ENCODE measurements around the gene MEIKIN.

The MEIKIN gene

DNA sequence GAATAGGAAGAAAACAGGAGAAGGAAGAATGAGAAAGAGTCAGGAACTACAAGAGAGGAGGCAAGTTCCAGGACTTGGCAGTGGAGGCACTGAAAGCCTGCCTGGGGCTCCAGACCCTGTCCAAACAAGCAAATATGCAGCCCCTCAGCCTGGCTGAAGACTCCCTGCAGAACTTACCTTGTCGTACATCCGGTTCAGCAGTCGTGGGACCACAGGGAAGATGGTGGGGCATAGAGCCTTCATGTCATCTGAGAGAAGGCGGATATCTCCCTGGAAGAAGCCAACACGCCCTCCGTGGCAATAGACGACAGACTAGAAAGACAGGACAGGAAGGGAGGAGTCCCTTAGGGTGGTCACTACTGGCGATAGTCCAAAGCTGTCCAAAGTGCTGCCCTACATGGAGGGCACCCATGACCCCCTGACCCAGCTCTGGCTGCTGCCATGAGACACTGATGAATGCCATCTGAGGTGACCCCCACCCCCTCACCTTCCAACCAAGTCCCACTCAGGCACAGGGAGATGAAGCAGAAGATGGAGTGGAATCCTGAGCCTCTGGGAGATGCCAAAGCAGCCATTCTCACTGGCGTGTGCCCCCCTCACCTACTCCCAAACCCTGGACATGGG is 27.7 kb upstream of the MEIKIN start:
- DNase-seq = no peak

GRCh38 chr5:131968396-131968954 is 23.0 kb upstream of the MEIKIN start:
- DNase-seq = no peak

DNA sequence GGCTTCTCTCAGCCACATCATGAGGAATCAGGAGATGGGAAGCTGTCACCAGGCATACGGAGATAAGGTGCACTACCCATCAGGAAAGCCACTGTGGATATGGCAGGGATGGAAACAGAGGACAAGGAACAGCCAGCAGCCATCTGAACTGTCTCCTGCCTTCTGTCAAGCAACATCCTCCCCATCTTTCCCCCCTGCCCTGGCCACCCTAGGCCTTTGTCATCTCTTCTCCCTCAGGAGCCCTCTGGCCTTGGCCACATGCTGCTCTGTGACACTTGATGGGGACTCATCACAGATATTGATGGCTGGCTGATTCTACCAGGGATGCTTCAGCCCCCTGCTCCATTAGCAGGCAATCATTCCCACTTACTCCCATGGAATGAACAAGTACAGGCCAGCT is 21.1 kb upstream of the MEIKIN start:
- no peak for DNase-seq

DNA sequence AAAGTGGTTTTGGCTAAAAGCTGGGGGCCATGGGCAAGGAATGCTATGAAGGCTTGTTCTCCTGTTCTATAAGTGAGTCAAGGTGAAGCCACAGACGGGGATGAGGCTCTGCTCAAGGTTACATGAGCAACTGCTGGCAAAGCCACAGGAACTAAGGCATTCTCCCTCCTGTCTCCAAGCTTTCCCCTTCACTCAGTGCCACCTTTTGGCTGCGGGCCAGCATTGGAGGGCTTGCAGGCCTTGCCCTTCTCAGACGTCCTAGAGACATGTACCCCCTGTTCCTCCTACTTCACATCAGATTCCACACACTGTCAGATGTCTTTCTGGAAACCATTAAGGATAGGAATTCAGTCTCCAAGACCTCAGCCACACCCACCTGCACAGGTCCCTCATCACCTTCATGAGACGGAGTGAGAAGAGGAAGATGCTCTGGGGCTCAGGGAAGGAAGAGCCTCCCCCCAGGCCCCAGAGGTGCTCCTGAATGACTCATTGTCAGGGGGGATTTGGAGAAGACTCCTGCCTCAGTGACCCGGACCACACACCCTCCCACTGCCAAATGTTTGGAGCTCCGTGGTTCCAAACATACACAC is 20.5 kb upstream of the MEIKIN start:
- no peak for DNase-seq

- DNase-seq = no peak
These were observed 14.4 kb upstream of the MEIKIN start for GRCh38 chr5:131959906-131960305.

GRCh38 chr5:131959136-131959535 is 13.7 kb upstream of the MEIKIN start:
- no peak for DNase-seq

DNA sequence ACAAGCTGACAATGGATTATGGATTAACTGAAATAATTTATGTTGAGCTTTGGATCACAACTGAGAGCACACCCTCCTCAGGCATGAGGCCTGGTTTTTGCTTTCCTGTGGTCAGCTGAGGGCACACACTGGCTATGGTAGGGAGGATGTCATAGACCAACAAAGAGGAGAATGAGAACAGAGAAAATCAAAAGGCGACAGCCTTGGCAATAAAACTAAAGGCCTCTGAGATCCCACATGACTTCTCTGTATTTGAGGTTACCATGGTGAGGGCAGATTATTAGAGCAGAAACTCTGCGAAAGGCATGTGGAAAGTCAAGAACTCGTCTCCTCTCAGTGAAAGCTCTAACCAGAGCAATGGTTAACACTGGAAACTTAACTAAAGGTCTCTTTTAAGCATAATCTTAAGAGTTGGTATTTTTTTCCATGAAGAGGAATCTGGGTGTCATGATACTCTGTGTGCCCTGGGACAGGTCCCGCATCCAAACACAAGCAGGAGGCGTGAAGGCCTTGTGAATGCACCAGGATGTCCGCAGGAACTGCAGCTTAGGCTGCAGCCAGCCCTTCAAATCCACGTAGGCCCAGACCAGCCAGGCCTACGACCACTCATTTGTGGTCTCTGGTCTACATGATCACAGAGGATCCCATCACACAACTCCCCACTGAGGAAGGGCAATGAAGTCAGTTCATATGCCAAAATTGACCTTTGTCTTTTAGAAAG is 12.4 kb upstream of the MEIKIN start:
- DNase-seq = no peak

DNA sequence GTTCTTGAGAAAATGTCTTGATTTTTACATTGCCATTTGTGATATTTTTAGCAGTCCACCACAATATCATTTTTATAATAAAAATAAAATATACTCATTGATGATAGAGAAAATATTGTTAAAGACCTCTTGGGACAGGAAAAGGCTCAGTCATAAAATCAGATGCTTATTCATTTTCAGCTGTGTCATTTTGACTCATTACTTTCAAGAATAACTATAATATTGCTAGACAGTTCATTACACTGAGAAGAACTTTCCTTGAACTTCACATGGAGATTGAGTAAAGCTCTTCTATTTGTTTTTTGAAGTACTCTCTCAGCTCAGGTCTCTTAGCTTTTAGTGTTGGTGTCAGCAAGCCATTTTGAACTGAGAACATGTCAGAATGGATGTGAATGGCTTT is 8.5 kb upstream of the MEIKIN start:
- DNase-seq = no peak

DNA sequence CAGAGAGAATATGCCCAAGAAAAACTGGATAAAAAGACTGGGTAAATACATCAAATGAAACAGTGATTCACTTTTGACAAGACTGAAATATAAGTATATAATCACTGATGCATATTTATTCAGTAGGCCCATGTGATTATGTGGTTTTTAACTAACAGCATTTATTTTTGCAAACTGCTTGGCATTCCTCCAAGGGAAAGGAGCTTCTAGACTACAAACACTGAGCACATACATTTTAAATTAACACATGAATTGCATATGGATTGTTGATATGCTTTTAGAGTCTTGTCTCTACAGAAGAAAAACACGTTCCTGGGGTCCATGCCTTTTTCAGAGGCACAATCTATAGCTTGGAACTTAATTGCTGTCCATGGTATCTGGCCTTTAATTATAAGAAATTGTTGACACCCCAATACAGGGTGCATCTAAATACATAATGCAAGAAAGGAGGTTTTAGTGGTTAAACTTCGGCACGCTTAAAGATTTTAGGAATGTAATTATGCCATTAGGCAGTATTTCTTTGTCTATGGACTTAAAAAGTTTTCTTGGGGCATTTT is 6.9 kb upstream of the MEIKIN start:
- DNase-seq = no peak

GRCh38 chr5:131950706-131951105 is 5.2 kb upstream of the MEIKIN start:
- no peak for DNase-seq

- DNase-seq = no peak
These were observed 2.0 kb upstream of the MEIKIN start for GRCh38 chr5:131947445-131947844.

DNA sequence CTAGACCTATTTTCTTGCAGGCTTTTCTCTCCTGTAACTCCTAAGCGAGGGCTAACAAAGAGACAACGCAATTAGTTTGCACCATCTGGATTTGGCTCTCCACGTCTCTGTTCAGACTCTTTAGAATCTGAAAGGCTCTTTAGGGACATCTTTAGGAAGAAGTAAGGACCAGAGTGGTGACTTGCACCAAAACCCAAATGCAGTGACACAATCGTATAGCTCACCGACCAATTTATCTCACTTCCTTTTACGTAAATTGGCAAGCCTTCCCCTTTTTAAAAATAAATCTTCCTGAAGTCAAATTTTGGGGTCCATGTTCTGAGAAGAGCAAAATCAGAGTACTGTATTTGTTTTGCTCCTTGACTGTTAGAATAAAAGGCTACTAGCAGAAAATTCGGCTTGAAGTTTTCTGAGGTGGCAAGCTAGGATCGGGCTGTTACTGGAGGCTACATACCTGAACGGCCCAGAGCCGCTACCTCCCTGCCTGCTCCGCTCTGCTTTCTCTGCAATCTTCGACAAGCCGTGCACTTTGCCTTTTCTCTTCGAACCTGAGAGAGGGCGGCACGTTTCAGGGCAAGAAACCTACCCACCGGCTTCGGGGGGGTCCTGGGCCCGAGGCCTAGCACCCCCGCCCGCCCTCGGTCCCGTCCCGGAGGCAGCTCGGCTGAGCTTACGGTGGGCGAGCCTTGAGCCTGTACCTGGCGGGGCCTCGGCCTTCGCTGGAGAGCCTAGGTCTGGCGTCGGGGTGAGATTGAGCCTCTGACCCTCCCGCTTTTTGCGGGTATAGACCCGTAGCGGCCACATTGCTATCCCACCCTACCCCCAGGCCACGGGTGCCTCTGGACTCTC is 537 bp downstream of the MEIKIN start:
- no peak for DNase-seq

GRCh38 chr5:131943916-131944315 is 1.5 kb downstream of the MEIKIN start:
- no peak for DNase-seq

GRCh38 chr5:131942016-131942415 is 3.4 kb downstream of the MEIKIN start:
- DNase-seq = no peak

- no peak for DNase-seq
These were observed 5.6 kb downstream of the MEIKIN start for GRCh38 chr5:131939690-131940345.

GRCh38 chr5:131932235-131932634 is 13.2 kb downstream of the MEIKIN start:
- DNase-seq = no peak

DNA sequence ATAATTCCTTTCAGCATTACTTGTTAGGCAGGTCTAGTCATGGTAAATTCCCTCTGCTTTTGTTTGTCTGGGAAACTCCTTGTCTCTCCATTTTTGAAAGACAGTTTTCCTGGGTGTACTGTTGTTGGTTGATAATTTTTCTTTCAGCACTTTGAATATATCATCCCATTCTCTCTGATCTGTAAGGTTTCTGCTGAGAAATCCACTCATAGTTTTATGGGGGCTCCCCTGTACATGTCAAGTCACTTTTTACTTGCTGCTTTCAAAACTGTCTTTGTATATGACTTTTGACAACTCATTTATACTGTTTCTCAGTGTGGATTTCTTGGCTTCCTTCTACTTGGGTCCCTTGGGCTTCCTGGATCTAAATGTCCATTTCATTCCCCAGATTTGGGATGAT is 16.5 kb downstream of the MEIKIN start:
- no peak for DNase-seq

DNA sequence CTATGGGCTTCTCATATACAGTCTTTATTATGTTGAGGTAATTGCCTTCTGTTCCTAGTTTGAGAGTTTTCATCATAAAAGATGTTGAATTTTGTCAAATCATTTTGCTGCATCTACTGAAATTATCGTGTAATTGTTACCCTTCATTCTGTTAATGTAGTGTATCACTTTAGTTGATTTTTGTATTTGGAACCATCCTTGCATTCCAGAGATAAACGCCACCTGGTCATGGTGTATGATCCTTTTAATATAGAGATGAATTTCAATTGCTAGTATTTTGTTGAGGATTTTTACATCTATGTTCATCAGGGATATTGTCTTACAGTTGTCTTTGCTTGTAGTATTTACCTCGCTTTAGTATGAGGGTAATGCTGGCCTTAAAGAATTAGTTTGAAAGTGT is 19.3 kb downstream of the MEIKIN start:
- DNase-seq = no peak

- DNase-seq = no peak
These were observed 29.0 kb downstream of the MEIKIN start for GRCh38 chr5:131916481-131916880.

DNA sequence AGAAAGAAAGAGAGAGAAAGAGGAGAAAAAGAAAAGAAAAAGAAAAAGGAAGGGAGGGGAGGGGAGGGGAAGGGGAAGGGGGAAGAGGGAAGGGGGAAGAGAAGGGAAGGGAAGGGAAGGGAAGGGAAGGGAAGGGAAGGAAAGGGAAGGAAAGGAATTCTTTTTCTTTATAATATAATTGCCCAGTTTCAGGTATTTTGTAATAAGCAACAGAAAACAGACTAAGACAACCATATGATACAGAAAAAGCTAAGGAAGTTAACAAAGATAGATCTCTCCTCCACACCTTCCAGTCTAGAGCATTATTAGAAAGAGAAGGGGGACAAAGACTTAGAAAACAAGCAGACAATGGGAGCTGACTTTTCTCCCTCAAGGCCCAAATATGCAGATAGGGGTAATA is 31.0 kb downstream of the MEIKIN start:
- no peak for DNase-seq

DNA sequence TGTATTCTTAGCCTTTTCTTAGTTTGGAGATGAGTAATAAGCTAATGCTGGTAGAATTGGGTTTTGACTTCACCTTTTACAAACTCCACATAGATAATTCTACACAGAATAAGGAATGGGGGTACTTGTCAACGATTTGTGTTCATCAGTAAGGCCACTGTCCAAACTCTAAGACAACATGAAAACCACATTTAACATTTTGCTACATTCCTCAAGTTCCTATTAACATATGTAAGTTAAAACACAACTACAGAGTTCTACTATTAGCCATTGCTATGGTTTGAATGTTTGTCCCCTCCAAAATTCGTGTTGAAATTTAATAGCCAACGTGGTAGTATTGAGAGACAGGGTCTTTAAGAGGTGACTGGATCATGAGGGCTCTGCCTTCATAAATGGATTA is 31.9 kb downstream of the MEIKIN start:
- DNase-seq = no peak

DNA sequence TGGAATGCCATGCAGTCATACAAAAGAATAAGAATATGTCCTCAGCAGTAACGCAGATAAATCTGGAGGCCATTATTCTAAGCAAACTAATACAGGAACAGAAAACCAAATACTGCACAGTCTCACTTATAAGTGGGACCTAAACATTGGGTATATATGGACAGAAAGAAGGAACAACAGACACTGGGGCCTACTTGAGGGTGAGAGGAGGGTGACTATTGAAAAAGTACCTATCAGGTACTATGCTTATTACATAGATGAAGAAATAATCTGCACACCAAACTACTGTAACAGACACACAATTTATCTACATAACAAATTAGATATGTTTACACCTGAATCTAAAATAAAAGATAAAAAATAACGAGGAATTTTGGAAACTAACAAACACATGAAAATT is 38.8 kb downstream of the MEIKIN start:
- no peak for DNase-seq
